SW480 (cell line): Measurements from ENCODE around the gene DIAPH1.

Experiments
- DNase-seq: peaks from one replicate; pipeline ENCODE4 v3.0.0-alpha.2; 2016; ENCODE audit warnings: low spot score

The DIAPH1 gene

GRCh38 chr5:141639357-141640050 is 20.7 kb upstream of the DIAPH1 start:
- DNase-seq: no peak

DNA sequence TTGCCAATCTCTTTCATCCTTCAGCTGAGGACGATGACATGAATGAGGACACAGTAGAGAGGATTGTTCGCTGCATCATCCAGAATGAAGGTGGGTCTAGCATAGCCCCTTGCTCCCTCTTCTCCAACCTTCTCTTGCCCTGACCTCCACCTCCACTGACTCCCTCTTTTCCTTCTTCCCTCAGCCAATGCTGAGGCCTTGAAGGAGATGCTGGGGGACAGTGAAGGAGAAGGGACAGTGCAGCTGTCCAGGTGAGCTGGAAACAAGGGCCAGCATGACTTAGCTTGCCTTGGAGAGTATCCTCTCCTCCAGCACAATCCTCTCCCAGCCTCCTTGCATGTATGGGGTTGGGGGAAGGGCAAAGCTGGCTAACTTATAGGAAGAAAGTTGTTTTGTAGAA is 20.0 kb upstream of the DIAPH1 start:
- DNase-seq: no peak

GRCh38 chr5:141637767-141638419 is 19.1 kb upstream of the DIAPH1 start:
- peak; percentile 62 for DNase-seq

DNA sequence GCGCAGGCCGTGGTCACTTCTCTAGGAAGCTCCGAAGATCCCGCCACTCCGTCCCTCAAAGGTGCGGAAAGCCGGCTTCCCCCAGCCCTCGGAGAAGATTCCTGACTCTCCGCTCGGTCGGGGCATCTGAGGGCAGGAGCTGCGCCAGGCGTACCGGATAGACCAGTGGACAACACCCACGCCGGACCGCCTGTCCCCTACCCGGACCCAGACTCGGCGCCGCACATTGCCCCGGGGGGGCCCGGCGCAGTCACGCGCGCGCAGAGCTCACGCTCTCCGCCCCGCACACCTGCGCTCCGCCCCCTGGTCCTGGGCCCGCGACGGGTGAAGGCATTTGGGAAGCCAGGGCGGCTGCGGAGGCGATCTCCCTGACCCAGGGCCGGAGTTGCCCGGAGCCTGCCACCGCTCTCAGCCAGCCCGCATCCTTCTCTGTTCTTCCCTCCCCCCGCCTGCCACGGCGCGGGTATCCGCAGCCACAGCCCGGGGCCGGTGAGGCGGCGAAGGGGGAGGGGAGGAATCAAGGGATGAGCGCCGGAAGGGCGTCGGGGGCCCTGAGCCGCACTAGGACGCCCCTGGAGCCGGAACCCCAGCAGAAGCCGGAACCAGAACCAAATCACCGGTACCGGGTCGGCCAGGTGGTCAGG is 18.4 kb upstream of the DIAPH1 start:
- DNase-seq: no peak

- peak; percentile 92 for DNase-seq
Observed at GRCh38 chr5:141636413-141637122, 17.8 kb upstream of the DIAPH1 start, which contains the start of the genes HDAC3 and RELL2. HDAC3 (minus strand) TSS chr5:141636849; CDS start chr5:141636790, 59 bp downstream. RELL2 (plus strand) TSS chr5:141636997; CDS start chr5:141638226, 1,229 bp downstream.

GRCh38 chr5:141636106-141636412 is 17.3 kb upstream of the DIAPH1 start:
- DNase-seq: no peak

- DNase-seq: no peak
Observed at GRCh38 chr5:141635646-141636045, 16.8 kb upstream of the DIAPH1 start.

GRCh38 chr5:141634720-141635119 is 15.9 kb upstream of the DIAPH1 start:
- no peak for DNase-seq

DNA sequence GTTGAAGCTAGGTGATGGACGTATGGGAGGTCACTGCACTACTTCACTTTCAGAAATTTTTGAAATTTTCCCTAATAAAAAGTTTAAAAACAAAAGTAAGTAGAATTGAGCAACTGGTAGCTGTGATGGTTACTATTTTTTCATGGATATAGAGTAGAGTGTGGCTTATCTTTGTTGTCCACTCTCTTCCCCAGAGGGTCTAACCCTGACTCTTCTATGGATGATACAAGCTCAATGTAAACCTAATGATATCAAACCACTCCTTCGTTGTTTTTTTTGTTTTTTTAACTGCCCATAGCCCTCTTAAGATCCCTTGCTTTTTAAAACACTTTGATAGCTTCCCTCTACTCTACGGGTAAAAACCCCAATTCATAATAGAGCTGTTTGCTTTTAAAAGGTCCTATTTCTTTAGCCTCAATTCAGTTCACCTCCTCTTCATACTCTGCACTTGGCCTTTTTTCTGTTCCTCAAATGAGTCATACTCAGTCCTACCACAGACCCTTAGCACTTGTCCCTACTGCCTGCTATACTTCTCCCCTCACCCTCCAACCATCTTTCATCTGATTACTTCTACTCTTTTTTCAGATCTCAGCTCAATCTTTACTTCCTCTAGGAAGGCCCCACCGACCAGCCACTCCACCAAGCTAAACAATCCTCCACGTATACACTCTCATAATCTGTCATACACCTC is 15.2 kb upstream of the DIAPH1 start:
- no peak for DNase-seq

- DNase-seq: no peak
Observed at GRCh38 chr5:141632650-141633049, 13.8 kb upstream of the DIAPH1 start.

DNA sequence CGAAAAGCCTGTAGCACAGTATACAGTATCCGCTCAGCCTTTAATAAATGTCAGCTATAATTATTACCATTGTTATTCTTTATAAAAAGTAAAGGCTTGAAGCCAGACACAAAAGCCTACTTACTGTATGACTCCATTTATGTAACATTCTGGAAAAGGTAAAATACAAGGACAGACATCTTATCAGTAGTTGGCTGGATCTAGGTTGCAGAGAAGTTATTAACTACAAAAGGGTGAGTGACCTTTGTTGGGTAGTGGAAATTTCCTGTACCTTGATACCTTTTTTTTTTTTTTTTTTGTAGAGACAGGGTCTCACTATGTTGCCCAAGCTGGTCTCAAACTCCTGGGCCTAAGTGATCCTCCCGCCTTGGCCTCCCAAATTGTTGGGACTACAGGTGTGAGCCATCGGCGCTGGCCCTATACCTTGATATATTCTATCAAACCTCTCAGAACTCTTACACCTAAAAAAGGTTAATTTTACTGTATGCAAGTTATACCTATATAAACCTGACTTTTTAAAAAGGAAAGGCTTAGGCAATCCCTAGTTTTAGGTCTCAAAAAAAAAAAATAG is 11.9 kb upstream of the DIAPH1 start:
- no peak for DNase-seq

DNA sequence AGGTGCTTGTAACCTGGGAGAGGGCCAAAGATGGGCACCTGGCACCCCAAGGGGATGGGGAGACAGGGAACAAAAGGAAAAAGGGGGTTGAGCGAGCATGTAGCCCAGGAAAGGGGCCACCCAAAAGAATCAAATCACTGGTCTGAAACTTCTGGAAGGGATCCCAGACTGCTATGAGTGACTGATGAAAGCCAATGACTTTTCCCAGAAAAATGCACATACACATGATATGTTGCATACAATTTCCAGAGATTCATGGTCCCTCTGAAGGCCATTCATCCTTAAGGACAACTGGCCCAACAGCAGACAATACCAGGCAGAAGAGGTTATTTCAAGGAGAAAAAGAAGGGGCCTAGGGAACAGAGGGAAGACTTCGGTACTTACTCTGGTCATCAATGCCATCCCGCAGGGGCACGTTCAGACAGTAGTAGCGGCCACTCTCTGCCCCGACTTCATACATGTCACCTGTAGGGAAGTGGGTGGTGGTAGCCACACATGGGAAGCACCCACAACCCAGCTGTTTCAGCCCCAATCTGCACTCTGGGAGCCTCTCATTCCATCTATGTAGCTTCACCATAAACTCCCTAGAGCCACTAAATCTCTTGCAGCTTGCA is 9.5 kb upstream of the DIAPH1 start:
- no peak for DNase-seq

DNA sequence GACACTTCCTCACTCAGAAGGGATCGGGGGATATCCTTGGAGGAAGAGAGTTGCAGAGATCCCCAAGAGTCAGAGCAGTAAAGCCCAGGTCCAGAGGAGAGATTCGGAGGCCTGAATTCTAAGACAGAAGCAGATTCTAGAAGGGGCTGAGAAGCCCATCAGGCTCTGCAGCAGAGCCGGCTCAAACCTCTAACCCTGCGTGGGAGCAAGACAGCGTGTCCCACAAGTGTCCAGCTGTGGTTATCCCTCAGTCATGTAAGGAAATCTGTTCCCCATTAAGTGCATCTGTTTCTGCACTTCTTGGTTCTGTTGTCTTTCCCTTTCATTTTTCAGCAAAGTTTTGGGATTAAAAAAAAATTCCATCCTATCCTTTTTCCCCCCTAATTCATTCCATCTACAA is 4.8 kb upstream of the DIAPH1 start:
- no peak for DNase-seq

GRCh38 chr5:141623186-141623585 is 4.4 kb upstream of the DIAPH1 start:
- DNase-seq: no peak

DNA sequence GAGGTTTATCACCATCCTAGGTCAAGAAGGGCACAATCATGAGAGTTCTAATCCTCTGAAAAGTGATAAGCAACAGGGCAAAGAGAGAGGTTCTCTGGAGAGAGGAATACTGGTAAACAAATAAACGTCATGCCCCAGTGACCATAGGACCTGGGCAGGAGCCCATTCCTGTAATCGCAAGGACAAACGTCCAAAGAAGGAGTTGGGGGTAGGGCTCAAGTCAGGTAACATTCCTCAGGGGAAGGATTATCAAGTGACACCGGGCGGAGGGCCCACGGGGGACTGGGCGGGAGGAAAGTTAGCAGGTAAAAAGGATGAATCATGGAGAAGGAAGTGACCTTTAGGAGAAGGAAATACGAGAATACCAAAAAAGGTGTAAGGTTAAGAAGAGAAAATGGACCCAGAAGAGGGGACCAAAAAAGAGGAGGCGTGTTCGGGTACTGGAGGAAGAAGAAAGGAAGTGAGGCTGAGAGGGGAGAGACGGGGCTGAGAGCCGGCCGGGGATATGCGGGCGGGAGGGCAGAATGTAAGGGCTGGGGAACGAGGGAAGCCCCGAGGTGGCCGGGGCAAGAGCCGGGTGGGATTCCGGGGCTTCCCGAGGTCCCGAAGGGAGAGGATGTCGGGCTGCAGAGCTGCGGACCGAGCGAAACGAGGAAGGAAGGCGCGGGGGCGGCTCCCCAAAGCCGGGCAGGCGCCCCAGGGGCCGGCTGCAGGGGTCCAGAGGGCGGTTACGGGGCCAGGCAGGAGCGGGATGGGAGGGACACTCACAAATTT is 583 bp downstream of the DIAPH1 start:
- DNase-seq: peak; percentile 84

DNA sequence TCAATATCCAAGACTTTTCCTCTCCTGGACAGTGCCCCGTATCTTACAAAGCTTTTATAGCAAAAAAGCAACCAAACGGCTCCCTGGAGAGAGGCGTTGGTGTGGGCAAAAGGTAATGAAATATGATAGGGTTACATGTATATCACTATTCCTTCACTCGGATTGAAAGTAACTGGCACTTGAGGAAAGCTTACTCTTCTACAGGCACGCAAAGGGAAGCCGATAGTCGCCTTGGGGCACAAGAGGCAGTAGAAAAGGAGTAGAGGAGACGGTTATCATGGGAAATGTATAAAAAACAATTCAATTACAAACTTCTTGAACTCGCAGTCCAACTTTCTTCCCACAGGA is 1.1 kb downstream of the DIAPH1 start:
- DNase-seq: no peak

- no peak for DNase-seq
Observed at GRCh38 chr5:141617128-141617527, 1.7 kb downstream of the DIAPH1 start.

- DNase-seq: no peak
Observed at GRCh38 chr5:141615991-141616720, 2.6 kb downstream of the DIAPH1 start.

- DNase-seq: no peak
Observed at GRCh38 chr5:141613344-141613743, 5.5 kb downstream of the DIAPH1 start.

- DNase-seq: no peak
Observed at GRCh38 chr5:141611289-141611688, 7.5 kb downstream of the DIAPH1 start.
